Stimulated activated naive CD8-positive, alpha-beta T cell treated with anti-CD3 and anti-CD28 coated beads, Interleukin-15, amount 100 ng/mL, for 72 hours (primary cell): Measurements from ENCODE around the gene GRIA4.
"Not testable (repeated sequence)": the region's sequence is repeated elsewhere in the genome, so short reads cannot be mapped to it uniquely, and the experiment has no call there.

ENCODE experiments used
- ATAC-seq: fragments of 150-1000 bp; cut with Tn5 transposase; 2 replicates; pipeline ENCODE4 v1.10.0; 2021; ENCODE audit warnings: mild to moderate bottlenecking, moderate library complexity
- DNase-seq, 2 donors: peaks; one replicate each; pipeline ENCODE4 v3.0.0; 2021 to 2022
- H3K27ac Mint-ChIP-seq, 2 donors: one replicate each; pipeline ENCODE4 v1.8.0; 2022; ENCODE audit warnings: mild to moderate bottlenecking in 2 of 2, mixed read lengths in 2 of 2, moderate library complexity in 2 of 2
- H3K27me3 Mint-ChIP-seq: one replicate; pipeline ENCODE4 v1.8.0; 2022; ENCODE audit warnings: mixed read lengths
- H3K4me1 Mint-ChIP-seq: one replicate; pipeline ENCODE4 v1.8.0; 2022; ENCODE audit warnings: mild to moderate bottlenecking, mixed read lengths
- H3K4me3 Mint-ChIP-seq, 2 donors: one replicate each; pipeline ENCODE4 v1.8.0; 2022; ENCODE audit warnings: mild to moderate bottlenecking in 2 of 2, mixed read lengths in 2 of 2, moderate library complexity in 1 of 2
- H3K9me3 Mint-ChIP-seq, 2 donors: one replicate each; pipeline ENCODE4 v1.8.0; 2022; ENCODE audit warnings: mixed read lengths in 2 of 2

Gene GRIA4

DNA sequence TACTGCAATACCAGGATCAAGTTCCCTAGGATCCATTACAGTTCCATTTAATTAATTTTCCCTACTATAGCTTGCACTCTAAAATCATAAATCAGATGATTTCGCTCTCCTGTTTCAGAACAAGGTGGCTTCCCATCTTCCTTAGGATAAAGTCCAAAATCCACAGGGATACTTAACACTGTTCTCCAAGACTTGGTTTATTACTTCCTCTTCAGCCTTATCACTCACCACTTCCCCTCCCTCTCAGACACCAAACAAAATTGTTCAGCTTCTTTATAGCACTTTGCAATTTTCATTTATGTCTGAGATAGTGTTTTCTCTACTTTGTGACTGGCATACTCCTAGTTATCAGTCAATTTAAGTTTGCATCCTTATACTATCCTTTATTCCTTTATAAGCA lies 124.6 kb downstream of the GRIA4 start:
- DNase-seq (no peak), ATAC-seq (no peak)
- Mint-ChIP-seq H3K4me3 (no peak overlapping the region), H3K4me1 (no peaks in the 10 kb centered on the region), H3K9me3 (peaks cover 0 to 4% of the 10 kb centered on the region in 2 donors), H3K27me3 (no peaks in the 10 kb centered on the region), H3K27ac (peak overlapping the region in 1 of 2 donors; percentile 50)

DNA sequence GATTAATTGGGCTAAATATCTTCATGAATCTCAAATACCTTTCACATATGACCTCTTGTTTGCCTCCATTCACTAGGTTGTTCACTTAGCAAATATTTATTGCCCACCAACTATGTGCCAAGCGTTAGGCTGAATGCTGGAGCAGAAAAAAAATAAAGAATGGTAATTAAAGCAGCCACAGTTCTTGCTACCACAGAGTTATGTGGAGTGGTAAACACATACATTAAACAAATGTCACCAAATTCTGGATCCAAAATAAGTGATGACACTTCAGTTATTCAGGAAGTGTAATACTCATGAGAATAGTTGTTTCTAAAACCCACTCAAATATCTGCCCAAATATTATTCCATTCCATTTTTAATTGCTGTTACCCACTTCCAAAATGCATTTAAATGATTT lies 128.4 kb downstream of the GRIA4 start:
- Mint-ChIP-seq H3K9me3 (peaks cover 0 to 4% of the 10 kb centered on the region in 2 donors), H3K27me3 (no peaks in the 10 kb centered on the region), H3K4me1 (no peaks in the 10 kb centered on the region), H3K4me3 (no peak overlapping the region), H3K27ac (no peak overlapping the region)
- ATAC-seq (no peak), DNase-seq (no peak)

DNA sequence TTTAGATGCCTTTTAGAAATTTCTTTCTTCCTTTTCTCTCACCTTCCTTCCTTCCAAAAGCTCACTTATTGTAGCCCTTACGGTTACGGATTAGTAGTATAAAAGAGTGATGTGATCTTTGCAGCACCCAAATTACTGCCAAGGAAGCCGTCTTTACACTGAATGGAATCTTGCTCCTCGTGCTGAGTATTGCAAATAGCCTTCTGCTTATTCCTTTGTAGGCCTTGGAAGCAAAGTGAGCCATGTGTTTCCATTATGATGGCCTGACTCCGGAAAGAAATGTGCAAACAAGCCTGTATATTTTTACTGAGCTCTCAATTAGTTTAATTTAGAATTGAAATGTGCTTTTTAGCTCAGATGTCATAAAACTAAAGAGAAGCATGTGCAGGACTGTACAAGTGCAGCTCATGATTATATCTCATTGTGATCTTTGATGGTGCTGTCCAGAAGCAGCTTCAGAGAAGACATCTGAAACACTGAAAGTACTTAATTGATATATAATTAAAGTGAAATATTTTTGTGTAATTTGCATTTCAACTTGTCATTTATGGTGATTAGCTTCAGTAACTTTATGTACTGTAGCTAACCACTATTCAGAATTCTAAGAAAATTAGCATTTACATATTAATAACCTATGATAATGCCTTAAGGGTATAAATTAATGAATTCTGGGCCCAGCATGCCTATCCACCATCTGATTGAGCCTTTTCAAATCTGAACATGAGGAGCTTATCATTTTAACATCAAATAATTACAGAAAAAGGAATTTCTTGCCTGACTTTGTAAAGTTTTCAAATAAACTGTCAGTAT lies 129.3 kb downstream of the GRIA4 start:
- Mint-ChIP-seq H3K27me3 (no peaks in the 10 kb centered on the region), H3K4me3 (no peak overlapping the region), H3K27ac (no peak overlapping the region), H3K4me1 (no peaks in the 10 kb centered on the region), H3K9me3 (peaks cover 0 to 3% of the 10 kb centered on the region in 2 donors)
- ATAC-seq: no peak
- DNase-seq: no peak

DNA sequence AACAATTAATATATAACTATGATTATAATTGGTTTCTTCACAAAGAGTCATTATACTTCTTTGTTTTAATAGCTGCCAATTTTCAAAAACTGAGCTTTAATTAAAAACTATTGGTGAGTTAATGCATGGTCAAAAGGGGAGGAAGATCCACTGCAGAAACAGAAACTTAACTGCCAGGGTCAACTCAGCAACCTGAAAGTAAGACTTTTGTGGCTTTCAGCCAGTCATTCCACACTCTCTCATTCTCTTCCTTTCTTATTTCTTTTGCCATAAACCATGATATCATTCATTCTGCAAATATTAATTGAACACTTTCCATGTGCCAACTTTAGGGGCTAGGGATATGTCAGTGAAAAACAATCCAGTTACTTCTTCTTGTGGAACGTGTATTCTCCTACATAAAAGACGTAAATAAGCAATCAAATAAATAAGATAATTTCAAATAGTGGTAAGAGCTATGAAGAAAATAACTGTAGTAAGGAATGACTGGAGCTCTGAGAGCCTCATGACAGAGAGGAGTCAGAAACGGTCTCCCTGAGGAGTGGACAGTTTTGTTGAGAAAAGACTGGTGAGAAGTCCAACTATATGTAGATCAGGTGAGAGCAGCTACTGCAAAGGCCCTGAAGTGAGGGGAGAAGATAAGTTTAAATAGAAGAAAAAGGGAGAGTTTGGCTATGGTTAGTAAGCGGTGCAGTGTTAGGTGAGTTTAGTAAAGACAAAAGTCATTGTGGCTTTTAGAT lies 130.5 kb downstream of the GRIA4 start:
- Mint-ChIP-seq H3K27ac (no peak overlapping the region), H3K9me3 (no peaks in the 10 kb centered on the region), H3K4me1 (no peaks in the 10 kb centered on the region), H3K27me3 (no peaks in the 10 kb centered on the region), H3K4me3 (no peak overlapping the region)
- no peak for DNase-seq
- no peak for ATAC-seq

DNA sequence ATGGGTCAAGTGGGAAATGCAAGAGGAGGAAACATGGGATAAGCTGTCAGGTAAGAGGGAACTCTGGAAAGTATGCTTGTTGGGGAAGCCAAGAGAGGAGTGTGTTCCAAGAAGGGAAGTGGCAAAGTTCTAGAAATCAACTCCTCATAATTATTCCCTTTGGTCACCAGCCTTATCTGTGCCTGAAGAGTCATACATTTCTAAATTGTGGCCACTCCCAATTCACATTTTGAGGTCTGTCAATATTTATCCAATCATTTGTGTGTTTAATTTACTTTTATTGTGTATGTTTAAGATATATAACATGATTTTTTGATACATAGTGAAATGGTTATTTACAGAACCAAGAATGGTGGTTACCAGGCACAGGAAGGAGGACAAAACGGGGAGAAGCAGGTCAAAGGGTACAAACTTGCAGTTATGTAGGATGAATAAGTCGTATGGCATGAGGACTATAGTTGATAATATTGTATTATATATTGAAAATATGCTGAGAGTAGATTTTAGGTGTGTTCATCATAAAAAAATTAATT lies 131.7 kb downstream of the GRIA4 start:
- no peak for DNase-seq
- Mint-ChIP-seq H3K27ac (no peak overlapping the region), H3K4me1 (no peaks in the 10 kb centered on the region), H3K4me3 (no peak overlapping the region), H3K9me3 (no peaks in the 10 kb centered on the region), H3K27me3 (no peaks in the 10 kb centered on the region)
- no peak for ATAC-seq

DNA sequence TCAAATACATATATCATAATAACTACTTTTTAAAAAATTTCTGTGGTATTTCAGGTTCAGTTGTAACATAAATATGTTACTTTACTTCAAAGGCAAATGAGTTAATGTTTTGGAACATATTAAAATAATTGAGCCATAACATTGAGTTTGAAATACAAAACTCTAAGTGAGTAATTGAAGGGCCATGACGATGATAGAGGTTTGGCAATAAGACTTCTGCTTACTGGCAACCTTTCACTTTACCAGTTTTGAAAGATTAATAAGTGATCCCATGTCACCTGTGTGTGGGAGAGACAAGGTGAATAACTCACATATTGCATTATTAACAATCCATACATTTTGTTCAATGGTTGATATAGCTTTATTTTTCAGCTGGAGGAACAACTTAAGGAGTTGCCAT lies 144.4 kb downstream of the GRIA4 start:
- Mint-ChIP-seq H3K4me1 (no peaks in the 10 kb centered on the region), H3K27ac (no peak overlapping the region), H3K9me3 (peaks cover 0 to under 1% of the 10 kb centered on the region in 2 donors), H3K4me3 (no peak overlapping the region), H3K27me3 (no peaks in the 10 kb centered on the region)
- DNase-seq: no peak
- no peak for ATAC-seq

DNA sequence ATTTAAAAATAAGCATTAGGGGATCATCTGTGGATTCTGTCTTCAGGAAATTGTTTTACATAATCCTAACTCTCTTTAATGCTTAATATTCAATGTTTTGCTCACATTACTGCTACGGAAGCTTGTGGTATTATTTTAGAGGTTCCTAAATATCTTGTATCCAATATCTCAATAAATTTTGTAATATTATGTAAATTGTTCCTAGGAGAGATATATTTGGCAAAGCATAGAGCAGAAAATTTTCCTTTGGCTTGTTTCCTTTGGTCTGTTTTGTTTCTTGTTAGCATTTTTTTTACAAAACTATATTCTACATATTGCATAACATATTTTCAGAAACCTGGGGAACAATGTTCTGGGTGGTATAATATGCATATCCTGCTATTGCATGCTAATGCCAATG lies 144.8 kb downstream of the GRIA4 start:
- Mint-ChIP-seq H3K4me1 (no peaks in the 10 kb centered on the region), H3K27ac (no peak overlapping the region), H3K4me3 (no peak overlapping the region), H3K9me3 (peaks cover 0 to 5% of the 10 kb centered on the region in 2 donors), H3K27me3 (no peaks in the 10 kb centered on the region)
- DNase-seq (no peak), ATAC-seq (no peak)

DNA sequence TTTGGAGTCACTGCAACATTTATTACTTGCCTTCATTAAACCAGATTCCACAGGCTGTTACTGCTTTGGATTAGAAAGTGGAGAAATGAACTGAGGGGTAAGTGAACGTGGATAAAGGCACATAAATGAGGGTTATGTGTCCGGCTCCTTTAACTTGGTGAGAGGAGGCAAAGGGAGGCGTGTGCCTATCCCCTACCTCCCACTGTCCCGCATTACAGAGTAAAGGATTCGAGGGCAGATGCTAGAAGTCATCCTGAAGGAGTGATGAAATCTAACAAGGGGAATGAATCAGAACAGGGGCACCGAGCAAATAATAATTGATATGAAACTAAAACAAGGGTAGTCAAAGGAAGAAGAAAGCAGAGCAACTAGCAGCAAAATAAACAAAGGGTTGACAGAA lies 147.2 kb downstream of the GRIA4 start:
- Mint-ChIP-seq H3K27ac (no peak overlapping the region), H3K4me3 (no peak overlapping the region), H3K4me1 (no peaks in the 10 kb centered on the region), H3K27me3 (no peaks in the 10 kb centered on the region), H3K9me3 (peaks cover 0 to 5% of the 10 kb centered on the region in 2 donors)
- DNase-seq (no peak), ATAC-seq (no peak)

DNA sequence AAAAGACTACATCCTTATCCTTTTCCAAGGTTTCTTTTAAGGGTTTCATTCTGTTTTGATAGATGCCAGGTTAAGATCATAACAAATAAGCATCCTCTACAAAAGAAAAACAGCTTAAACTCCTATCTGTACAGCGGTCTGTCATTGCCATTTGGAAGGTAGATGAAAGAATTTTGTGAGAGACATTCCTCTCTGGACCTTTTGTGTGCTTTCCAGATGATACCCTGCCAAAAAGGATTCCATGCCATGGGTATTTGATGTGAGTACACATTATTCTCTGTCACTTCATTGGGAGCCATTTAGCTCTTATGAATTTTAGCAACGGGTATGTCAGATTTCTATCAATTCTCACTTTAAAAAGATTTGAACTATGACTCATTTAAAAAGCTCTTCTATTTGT lies 153.7 kb downstream of the GRIA4 start:
- H3K4me3 Mint-ChIP-seq: no peak overlapping the region
- no peaks in the 10 kb centered on the region for H3K4me1 Mint-ChIP-seq
- DNase-seq: no peak
- no peak overlapping the region for H3K27ac Mint-ChIP-seq
- ATAC-seq: no peak
- H3K27me3 Mint-ChIP-seq: peaks cover 8% of the 10 kb centered on the region
- peaks cover 0 to 5% of the 10 kb centered on the region in 2 donors for H3K9me3 Mint-ChIP-seq

DNA sequence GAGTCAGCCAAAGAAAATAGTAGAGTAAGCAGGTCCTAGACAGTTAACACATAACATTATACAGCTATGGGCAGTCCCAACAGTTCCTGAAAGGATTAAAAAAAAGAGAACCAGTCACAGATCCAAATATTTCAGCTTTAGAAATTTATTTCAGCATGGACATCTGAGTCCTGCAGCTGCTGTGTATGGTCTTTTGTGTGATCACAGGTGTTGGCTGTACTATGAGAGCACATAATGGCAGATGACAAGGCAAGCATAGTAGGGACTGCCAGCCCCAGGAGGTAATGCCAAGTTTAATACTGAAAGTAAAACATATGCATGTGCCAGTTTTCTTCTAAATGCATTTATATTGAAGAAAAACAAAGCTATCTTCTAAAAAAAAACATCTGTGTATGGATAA lies 158.1 kb downstream of the GRIA4 start:
- Mint-ChIP-seq H3K4me3 (no peak overlapping the region), H3K27me3 (peaks cover 8% of the 10 kb centered on the region), H3K9me3 (no peaks in the 10 kb centered on the region), H3K27ac (no peak overlapping the region), H3K4me1 (no peaks in the 10 kb centered on the region)
- no peak for DNase-seq
- no peak for ATAC-seq

DNA sequence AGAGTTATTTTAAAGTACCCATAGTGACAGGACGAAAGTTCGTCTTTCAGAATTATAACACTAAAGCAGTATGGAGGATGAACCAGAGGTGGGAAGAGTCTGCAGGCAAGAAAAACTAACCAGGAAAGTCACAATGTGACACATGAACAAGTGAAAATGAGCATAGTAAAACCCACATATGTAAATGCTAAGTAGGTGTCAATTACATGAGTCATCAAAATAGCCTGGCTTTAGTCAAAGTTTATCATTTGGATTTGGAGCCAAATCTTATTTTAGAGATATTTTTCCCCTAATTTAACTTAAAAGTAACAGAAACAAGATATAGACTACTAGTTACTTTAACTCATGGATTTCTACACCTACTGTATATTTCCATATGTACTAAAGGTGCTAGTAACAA lies 159.8 kb downstream of the GRIA4 start:
- Mint-ChIP-seq H3K27me3 (peaks cover 8% of the 10 kb centered on the region), H3K27ac (no peak overlapping the region), H3K4me1 (no peaks in the 10 kb centered on the region), H3K4me3 (no peak overlapping the region), H3K9me3 (no peaks in the 10 kb centered on the region)
- ATAC-seq (no peak), DNase-seq (no peak)

DNA sequence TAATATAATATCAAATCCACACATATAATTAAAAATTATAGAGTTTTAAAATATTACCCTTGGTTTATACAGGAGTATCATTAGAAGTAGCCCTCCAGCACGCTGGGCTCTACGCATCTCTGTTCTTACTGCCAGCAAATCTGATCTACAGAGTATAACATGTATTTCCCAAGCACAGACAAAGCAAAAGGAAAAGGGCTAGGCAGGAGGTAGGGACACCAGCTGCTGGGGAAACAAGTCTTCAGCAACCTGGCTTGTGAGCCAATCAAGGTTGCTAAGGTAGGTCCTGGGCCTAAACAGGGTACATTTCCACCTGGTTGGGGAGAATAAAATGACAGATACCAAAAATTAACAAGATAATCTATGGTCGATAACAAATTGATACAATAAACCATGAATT lies 163.6 kb downstream of the GRIA4 start:
- not testable (repeated sequence) for H3K27me3 Mint-ChIP-seq, ATAC-seq, H3K4me3 Mint-ChIP-seq, DNase-seq, H3K4me1 Mint-ChIP-seq, H3K27ac Mint-ChIP-seq, H3K9me3 Mint-ChIP-seq

DNA sequence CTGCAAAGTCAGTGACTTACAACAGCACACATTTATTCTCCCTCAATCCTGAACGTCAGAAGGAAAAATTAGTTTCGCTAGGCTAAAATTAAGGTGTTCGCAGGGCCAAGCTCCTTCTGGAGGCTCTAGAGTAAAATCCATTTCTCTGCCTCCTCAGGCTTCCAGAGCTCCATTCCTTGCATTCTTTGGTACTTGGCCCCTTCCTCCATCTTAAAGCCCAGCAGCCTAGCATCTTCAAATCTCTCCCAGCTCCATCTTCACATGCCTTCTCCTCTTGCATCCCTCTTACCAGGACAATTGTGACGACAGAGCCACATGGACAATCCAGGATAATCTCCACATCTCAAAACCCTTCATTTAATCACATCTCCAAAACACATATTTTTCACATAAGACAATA lies 165.0 kb downstream of the GRIA4 start:
- Mint-ChIP-seq H3K9me3 (no peaks in the 10 kb centered on the region), H3K27me3 (no peaks in the 10 kb centered on the region), H3K4me3 (no peak overlapping the region), H3K4me1 (no peaks in the 10 kb centered on the region), H3K27ac (no peak overlapping the region)
- DNase-seq: no peak
- no peak for ATAC-seq

DNA sequence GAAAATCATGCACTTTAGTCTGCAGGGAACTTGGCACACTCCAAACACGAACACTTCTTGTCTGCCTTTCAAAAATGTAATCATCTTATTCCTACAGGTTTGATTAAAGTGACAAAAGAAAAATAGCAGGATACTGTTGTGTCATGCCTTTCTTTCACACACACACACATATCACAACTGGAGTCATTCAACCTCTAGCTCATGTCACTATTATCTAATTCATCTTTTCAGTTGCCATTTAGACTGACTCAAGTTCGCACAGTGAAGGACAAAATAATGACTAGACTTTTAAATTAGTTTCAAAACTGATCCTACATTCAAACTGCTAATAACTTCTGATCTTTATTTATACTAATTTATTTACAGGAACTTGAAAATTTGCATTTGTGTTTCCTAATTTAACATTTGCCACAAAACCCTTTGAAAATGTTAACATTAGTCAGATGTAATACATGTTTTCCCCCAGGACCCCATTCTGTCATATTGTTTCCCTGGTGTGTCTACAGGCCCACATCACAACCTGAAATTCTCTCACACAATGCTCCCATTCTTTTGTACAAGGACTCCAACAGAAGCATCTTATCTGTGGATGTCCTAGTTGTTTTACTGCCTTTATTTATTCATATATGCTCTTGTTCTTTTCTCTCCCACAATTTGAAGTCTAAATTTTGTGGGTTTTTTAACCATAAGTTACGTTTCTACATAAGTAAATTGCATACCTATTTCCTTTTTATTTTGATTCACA lies 171.1 kb downstream of the GRIA4 start:
- no peak for ATAC-seq
- Mint-ChIP-seq H3K27ac (no peak overlapping the region), H3K9me3 (no peaks in the 10 kb centered on the region), H3K4me1 (no peaks in the 10 kb centered on the region), H3K27me3 (no peaks in the 10 kb centered on the region), H3K4me3 (no peak overlapping the region)
- no peak for DNase-seq

DNA sequence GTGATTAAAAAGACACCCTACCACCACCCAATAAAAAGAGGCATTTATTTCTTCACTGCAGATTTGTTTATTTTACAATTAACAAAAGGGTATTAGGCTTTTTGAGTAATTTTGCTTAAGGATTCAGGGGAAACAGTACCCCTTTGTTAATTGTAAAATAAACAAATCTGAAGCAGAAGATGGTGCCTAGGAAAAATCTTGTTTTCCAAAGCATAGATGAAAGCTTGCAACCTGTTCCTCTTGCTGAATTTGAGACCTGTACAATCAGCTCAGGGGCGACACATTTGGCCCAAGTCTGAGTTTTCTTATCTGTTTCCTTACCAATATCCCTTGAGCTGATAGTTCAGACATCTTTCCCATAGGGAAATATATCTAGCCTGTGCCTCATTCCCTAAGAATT lies 171.9 kb downstream of the GRIA4 start:
- no peak for DNase-seq
- no peak overlapping the region for H3K27ac Mint-ChIP-seq
- H3K4me1 Mint-ChIP-seq: no peaks in the 10 kb centered on the region
- H3K4me3 Mint-ChIP-seq: no peak overlapping the region
- ATAC-seq: no peak
- H3K9me3 Mint-ChIP-seq: no peaks in the 10 kb centered on the region
- H3K27me3 Mint-ChIP-seq: no peaks in the 10 kb centered on the region

DNA sequence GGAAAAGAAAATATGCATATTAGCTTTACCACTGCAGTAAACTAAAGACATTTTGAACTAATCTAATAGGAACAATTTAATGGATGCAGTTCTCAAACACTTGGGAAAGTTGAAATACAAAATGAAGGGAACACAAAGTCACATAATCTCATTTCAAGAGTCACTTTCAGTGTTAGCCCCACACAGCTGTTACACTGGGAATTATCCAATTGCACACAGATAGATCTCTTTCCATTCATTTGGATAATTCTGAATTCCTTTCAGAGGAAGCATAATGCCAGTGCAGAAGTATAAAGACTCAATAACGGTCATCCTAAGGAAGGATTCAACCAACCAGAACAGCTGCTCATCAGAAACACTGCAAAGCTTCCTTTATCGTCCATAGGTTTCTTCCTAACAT lies 173.3 kb downstream of the GRIA4 start:
- H3K27ac Mint-ChIP-seq: no peak overlapping the region
- H3K4me3 Mint-ChIP-seq: no peak overlapping the region

More for the DNA sequence above, 173.3 kb downstream of the GRIA4 start:
- DNase-seq: no peak
- no peaks in the 10 kb centered on the region for H3K4me1 Mint-ChIP-seq
- H3K9me3 Mint-ChIP-seq: no peaks in the 10 kb centered on the region
- no peaks in the 10 kb centered on the region for H3K27me3 Mint-ChIP-seq
- ATAC-seq: no peak
